ENCODE results near the gene ALAS1.

DNA sequence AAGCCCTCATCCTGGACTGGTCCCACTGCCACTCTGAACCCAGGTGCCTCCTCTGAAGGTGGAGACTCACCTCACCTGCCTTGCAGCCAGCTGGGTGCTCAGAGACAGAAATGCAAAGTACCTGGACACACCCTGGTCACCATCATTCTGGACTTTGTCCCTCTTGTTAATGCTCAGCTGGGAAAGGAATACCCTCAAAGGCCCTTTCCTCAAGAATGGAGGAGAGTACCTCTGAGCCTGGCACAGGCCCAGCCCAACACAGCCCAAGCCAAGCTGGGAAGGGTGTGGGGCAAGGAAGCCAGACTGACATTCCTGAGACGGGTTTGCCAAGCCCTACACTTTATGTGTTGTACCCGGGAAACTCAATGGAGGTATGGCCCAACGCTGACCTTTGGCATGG lies 983 bp upstream of the ALAS1 start:
- TF ChIP-seq, protein P1, sequence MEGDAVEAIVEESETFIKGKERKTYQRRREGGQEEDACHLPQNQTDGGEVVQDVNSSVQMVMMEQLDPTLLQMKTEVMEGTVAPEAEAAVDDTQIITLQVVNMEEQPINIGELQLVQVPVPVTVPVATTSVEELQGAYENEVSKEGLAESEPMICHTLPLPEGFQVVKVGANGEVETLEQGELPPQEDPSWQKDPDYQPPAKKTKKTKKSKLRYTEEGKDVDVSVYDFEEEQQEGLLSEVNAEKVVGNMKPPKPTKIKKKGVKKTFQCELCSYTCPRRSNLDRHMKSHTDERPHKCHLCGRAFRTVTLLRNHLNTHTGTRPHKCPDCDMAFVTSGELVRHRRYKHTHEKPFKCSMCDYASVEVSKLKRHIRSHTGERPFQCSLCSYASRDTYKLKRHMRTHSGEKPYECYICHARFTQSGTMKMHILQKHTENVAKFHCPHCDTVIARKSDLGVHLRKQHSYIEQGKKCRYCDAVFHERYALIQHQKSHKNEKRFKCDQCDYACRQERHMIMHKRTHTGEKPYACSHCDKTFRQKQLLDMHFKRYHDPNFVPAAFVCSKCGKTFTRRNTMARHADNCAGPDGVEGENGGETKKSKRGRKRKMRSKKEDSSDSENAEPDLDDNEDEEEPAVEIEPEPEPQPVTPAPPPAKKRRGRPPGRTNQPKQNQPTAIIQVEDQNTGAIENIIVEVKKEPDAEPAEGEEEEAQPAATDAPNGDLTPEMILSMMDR (IDR thresholded peaks at IDR 0.05; ENCODE audit: insufficient read depth, low read length): no peak
- TF ChIP-seq, protein P2, sequence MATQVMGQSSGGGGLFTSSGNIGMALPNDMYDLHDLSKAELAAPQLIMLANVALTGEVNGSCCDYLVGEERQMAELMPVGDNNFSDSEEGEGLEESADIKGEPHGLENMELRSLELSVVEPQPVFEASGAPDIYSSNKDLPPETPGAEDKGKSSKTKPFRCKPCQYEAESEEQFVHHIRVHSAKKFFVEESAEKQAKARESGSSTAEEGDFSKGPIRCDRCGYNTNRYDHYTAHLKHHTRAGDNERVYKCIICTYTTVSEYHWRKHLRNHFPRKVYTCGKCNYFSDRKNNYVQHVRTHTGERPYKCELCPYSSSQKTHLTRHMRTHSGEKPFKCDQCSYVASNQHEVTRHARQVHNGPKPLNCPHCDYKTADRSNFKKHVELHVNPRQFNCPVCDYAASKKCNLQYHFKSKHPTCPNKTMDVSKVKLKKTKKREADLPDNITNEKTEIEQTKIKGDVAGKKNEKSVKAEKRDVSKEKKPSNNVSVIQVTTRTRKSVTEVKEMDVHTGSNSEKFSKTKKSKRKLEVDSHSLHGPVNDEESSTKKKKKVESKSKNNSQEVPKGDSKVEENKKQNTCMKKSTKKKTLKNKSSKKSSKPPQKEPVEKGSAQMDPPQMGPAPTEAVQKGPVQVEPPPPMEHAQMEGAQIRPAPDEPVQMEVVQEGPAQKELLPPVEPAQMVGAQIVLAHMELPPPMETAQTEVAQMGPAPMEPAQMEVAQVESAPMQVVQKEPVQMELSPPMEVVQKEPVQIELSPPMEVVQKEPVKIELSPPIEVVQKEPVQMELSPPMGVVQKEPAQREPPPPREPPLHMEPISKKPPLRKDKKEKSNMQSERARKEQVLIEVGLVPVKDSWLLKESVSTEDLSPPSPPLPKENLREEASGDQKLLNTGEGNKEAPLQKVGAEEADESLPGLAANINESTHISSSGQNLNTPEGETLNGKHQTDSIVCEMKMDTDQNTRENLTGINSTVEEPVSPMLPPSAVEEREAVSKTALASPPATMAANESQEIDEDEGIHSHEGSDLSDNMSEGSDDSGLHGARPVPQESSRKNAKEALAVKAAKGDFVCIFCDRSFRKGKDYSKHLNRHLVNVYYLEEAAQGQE (IDR thresholded peaks at IDR 0.05; ENCODE audit: insufficient replicate concordance, low read depth): no peak
